ENCODE data around the gene SKIDA1.

SKIDA1 gene

GRCh38 chr10:21529032-21529910 is 3.8 kb upstream of the SKIDA1 start:
- no peak for DNase-seq (ENCODE audit: low read depth in 2 of 2)

- no peak for DNase-seq (ENCODE audit: low read depth in 2 of 2)
Measured at GRCh38 chr10:21528236-21529031, 3.0 kb upstream of the SKIDA1 start.

- DNase-seq (ENCODE audit: low read depth in 2 of 2) = no peak
Measured at GRCh38 chr10:21527598-21528235, 2.2 kb upstream of the SKIDA1 start.

GRCh38 chr10:21526860-21527597 is 1.5 kb upstream of the SKIDA1 start:
- peak; percentile 28 to 30 for DNase-seq (ENCODE audit: low read depth in 2 of 2)

GRCh38 chr10:21526188-21526859 is 842 bp upstream of the SKIDA1 start:
- DNase-seq (ENCODE audit: low read depth in 2 of 2) = peak; percentile 39 to 48

GRCh38 chr10:21524526-21525366 is 736 bp downstream of the SKIDA1 start:
- no peak for DNase-seq (ENCODE audit: low read depth in 2 of 2)

GRCh38 chr10:21524131-21524525 is 1.4 kb downstream of the SKIDA1 start:
- no peak for DNase-seq (ENCODE audit: low read depth in 2 of 2)

GRCh38 chr10:21523557-21524008 is 1.9 kb downstream of the SKIDA1 start:
- no peak for DNase-seq (ENCODE audit: low read depth in 2 of 2)

- DNase-seq (ENCODE audit: low read depth in 2 of 2) = no peak
Measured at GRCh38 chr10:21522631-21523406, 2.7 kb downstream of the SKIDA1 start.

GRCh38 chr10:21521751-21522533 is 3.5 kb downstream of the SKIDA1 start:
- DNase-seq (ENCODE audit: low read depth in 2 of 2) = no peak

- no peak for DNase-seq (ENCODE audit: low read depth in 2 of 2)
Measured at GRCh38 chr10:21520949-21521348, 4.5 kb downstream of the SKIDA1 start.

GRCh38 chr10:21520509-21520908 is 5.0 kb downstream of the SKIDA1 start:
- no peak for DNase-seq (ENCODE audit: low read depth in 2 of 2)

- no peak for DNase-seq (ENCODE audit: low read depth in 2 of 2)
Measured at GRCh38 chr10:21519941-21520436, 5.5 kb downstream of the SKIDA1 start.

- DNase-seq (ENCODE audit: low read depth in 2 of 2) = no peak
Measured at GRCh38 chr10:21519397-21519933, 6.0 kb downstream of the SKIDA1 start.

GRCh38 chr10:21518641-21519396 is 6.7 kb downstream of the SKIDA1 start:
- DNase-seq (ENCODE audit: low read depth in 2 of 2) = no peak

- no peak for DNase-seq (ENCODE audit: low read depth in 2 of 2)
Measured at GRCh38 chr10:21518149-21518640, 7.3 kb downstream of the SKIDA1 start.
